Activated CD4-positive, alpha-beta memory T cell treated with anti-CD3 and anti-CD28 coated beads for 36 hours (primary cell): ENCODE measurements around the gene TSPAN8. TPM values are rescaled to one million over a fixed set of nuclear protein-coding genes. Genes with fewer than 3 reads are reported as not detected.

ENCODE experiments used
- CTCF ChIA-PET: fragments of 350-600 bp; sonication (Branson Sonifier 250); formaldehyde crosslinking; loops from one replicate; lab custom pipeline; 2021; ENCODE audit warnings: antibody characterized with exemption, inconsistent platforms; lab: Charles Lee
- POLR2A ChIA-PET: fragments of 350-600 bp; sonication (Branson Sonifier 250); formaldehyde crosslinking; loops from one replicate; lab custom pipeline; 2021; ENCODE audit warnings: antibody characterized with exemption; lab: Charles Lee
- DNase-seq: peaks from one replicate; pipeline ENCODE4 v3.0.0-alpha.2; 2020
- H3K27ac Mint-ChIP-seq: one replicate; pipeline ENCODE4 v1.8.0; 2021; ENCODE audit warnings: mixed read lengths
- H3K27me3 Mint-ChIP-seq: one replicate; pipeline ENCODE4 v1.8.0; 2021; ENCODE audit warnings: mixed read lengths
- H3K36me3 Mint-ChIP-seq: one replicate; pipeline ENCODE4 v1.8.0; 2021; ENCODE audit warnings: mixed read lengths
- H3K4me1 Mint-ChIP-seq: one replicate; pipeline ENCODE4 v1.8.0; 2021; ENCODE audit warnings: low read depth, mixed read lengths
- H3K4me3 Mint-ChIP-seq: one replicate; pipeline ENCODE4 v1.8.0; 2021; ENCODE audit warnings: mild to moderate bottlenecking, mixed read lengths
- H3K9me3 Mint-ChIP-seq: one replicate; pipeline ENCODE4 v1.8.0; 2021; ENCODE audit warnings: mixed read lengths
- intact Hi-C: fragments of 100-400 bp; cut with micrococcal nuclease; formaldehyde crosslinking; loops from one replicate; pipeline ENCODE4 v1.15.1; 2023
- total RNA-seq, 2 experiments: library from RNA; stranded (reverse); gene quantifications; one replicate each; pipeline ENCODE4 v1.2.3, GENCODE V29; 2021

The TSPAN8 gene
- total RNA-seq, 2 experiments from 2014 or later: not detected

DNA sequence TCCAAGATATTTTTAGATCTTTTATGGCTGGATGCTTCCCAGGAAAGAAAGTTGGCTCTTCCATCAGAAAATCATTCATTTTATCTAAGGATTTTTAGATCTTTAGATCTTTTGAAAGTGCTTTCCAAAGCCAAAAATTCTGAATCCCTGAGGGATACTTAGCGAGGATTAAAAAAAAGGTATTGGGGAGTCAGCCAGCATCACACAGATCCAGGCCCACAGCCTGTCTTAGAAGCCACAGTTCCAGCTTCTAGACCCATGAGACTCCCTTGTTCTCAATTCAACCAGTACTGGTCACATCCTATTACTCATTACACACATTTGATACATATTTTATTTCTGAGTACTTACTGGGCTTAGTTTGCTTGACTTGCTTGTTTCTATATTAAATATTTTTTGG lies 49.9 kb downstream of the TSPAN8 start:
- no peak for DNase-seq
- H3K27me3 Mint-ChIP-seq: no peaks in the 10 kb centered on the region
- H3K9me3 Mint-ChIP-seq: no peaks in the 10 kb centered on the region
- intact Hi-C loops: no loop called here
- ChIA-PET POLR2A (no interaction called here), CTCF (no interaction called here)
- H3K27ac Mint-ChIP-seq: no peak overlapping the region
- no peaks in the 10 kb centered on the region for H3K36me3 Mint-ChIP-seq
- no peaks in the 10 kb centered on the region for H3K4me1 Mint-ChIP-seq
- H3K4me3 Mint-ChIP-seq: no peak overlapping the region

DNA sequence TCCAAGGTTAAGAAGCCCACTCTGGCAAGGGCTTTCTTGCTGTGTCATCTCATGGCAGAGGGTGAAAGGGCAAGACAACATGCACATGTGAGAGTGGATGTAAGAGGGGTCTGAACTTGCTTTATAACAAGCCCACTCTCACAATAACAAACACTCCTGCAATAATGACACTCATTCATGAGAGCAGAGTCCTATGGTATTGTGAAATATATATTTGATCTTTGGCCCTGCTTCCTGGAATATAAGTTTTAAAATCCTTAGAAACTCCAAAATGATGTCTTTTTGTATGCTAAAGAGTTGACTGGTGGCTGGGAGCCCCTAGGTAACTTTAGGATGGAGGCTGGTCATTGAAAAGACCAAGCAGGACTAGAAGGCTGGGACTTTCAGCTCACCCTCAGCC lies 51.8 kb downstream of the TSPAN8 start:
- ChIA-PET CTCF (no interaction called here), POLR2A (no interaction called here)
- Mint-ChIP-seq H3K9me3 (no peaks in the 10 kb centered on the region), H3K27me3 (no peaks in the 10 kb centered on the region), H3K4me3 (no peak overlapping the region), H3K4me1 (no peaks in the 10 kb centered on the region), H3K36me3 (no peaks in the 10 kb centered on the region), H3K27ac (no peak overlapping the region)
- intact Hi-C loops: no loop called here
- no peak for DNase-seq

DNA sequence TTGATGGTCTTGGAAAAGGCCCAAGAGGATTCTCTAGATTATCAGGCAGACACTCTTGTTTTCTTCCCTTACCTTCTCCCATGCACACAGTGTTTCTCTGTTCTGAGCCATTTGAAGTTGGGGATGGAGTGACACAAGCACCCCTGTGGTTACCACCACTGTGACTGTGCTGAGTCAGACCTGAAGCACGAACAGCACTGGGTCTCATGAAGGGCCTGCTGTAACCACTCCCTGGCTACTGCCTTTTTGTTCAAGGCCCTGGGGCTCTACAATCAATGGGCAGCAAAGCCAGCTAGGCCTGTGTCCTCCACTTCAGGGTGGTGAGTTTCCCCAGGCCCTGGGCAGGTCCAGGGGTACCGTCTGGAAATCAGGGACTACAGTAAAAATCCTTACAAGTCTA lies 65.5 kb downstream of the TSPAN8 start:
- Mint-ChIP-seq H3K9me3 (peaks cover 13% of the 10 kb centered on the region), H3K27me3 (no peaks in the 10 kb centered on the region), H3K36me3 (no peaks in the 10 kb centered on the region), H3K4me3 (no peak overlapping the region), H3K4me1 (no peaks in the 10 kb centered on the region), H3K27ac (no peak overlapping the region)
- intact Hi-C loops: no loop called here
- no peak for DNase-seq
- ChIA-PET POLR2A (no interaction called here), CTCF (no interaction called here)

DNA sequence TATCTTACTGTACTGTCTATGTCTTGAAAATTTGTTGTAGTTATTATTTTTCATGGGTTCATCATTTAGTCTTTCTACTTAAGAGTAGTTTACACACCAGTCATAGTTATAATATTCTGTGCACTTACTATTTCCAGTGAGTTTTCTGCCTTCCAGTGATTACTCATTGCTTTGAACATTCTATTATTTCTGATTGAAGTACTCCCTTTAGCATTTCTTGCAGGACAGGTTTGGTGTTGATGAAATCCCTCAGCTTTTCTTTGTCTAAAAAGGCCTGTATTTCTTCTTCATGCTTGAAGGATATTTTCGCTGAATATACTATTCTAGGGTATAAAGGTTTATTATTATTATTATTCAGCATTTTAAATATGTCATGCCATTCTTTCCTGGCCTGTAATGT lies 66.8 kb downstream of the TSPAN8 start:
- POLR2A ChIA-PET: no interaction called here

DNA sequence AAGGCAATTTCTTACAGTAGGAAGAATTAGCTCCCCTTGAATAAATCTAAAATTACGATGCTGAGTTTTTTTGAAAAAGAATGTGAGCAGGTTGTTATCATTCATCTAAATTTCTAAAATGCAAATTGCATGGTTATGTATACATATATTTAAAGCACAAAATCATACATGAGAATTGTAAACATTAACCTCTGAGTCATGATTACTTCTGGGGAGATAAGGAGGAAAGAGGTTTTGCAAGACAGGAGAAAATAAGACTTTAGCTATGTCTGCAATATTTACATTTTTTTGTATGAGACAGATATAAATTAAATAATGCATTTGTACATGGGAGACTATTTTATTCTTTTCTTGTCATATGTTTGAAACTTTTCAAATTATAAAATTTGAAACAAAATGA lies 72.2 kb downstream of the TSPAN8 start:
- no peaks in the 10 kb centered on the region for H3K4me1 Mint-ChIP-seq
- H3K36me3 Mint-ChIP-seq: no peaks in the 10 kb centered on the region
- no peak overlapping the region for H3K27ac Mint-ChIP-seq
- no peak for DNase-seq
- ChIA-PET CTCF (no interaction called here), POLR2A (no interaction called here)
- intact Hi-C loops: no loop called here
- H3K4me3 Mint-ChIP-seq: no peak overlapping the region
- no peaks in the 10 kb centered on the region for H3K9me3 Mint-ChIP-seq
- H3K27me3 Mint-ChIP-seq: no peaks in the 10 kb centered on the region

More for the DNA sequence above, 66.8 kb downstream of the TSPAN8 start:
- peaks cover 13% of the 10 kb centered on the region for H3K9me3 Mint-ChIP-seq
- H3K36me3 Mint-ChIP-seq: no peaks in the 10 kb centered on the region
- intact Hi-C loops: no loop called here
- H3K27ac Mint-ChIP-seq: no peak overlapping the region
- CTCF ChIA-PET: no interaction called here
- H3K4me1 Mint-ChIP-seq: no peaks in the 10 kb centered on the region
- no peak for DNase-seq
- no peaks in the 10 kb centered on the region for H3K27me3 Mint-ChIP-seq
- H3K4me3 Mint-ChIP-seq: no peak overlapping the region

DNA sequence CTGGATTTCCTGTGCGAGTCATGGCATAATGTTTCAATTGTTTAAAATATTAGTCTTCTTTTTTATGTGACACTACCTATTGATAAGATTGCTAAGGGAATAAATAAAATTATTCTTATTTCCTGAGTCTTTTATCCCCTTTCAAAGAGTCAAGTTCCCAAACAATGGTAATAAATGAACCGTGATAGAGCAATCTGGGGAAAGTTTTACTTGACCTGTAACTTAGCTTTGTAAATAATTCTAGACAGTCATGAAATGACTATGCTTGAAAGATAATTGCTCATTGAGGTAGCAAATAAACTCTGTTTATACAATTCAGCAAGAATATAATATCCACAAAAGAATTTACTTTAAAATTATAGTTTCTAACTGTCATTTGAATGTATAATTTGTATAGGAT lies 82.1 kb downstream of the TSPAN8 start:
- intact Hi-C loops: no loop called here
- ChIA-PET CTCF (no interaction called here), POLR2A (no interaction called here)
- Mint-ChIP-seq H3K36me3 (no peaks in the 10 kb centered on the region), H3K27ac (no peak overlapping the region), H3K9me3 (peaks cover 4% of the 10 kb centered on the region), H3K4me3 (no peak overlapping the region), H3K27me3 (no peaks in the 10 kb centered on the region), H3K4me1 (no peaks in the 10 kb centered on the region)
- no peak for DNase-seq

Other genes with a start within 250 kb of the TSPAN8 start
- not detected for gene PTPRR, start 237.3 kb downstream of the TSPAN8 start, total RNA-seq